ENCODE data around the gene RABGAP1L.
A peak's percentile ranks its signal among the peaks of the same experiment; 100 is the strongest.
"Not testable (repeated sequence)": the region's sequence is repeated elsewhere in the genome, so short reads cannot be mapped to it uniquely, and the experiment has no call there.

RABGAP1L gene

GRCh38 chr1:174159252-174160108, at the start of gene RABGAP1L:
TSS of gene RABGAP1L (plus strand) at chr1:174159520.
- peak within 1 kb of the TSS; percentile 81 for H3K4me3 ChIP-seq (ENCODE audit: low read depth, low read length)

GRCh38 chr1:174110053-174110452, 49.3 kb upstream of the RABGAP1L start:
- H3K4me3 ChIP-seq (ENCODE audit: low read depth, low read length): no peak overlapping the region

GRCh38 chr1:174112489-174113162, 46.7 kb upstream of the RABGAP1L start:
- H3K4me3 ChIP-seq (ENCODE audit: low read depth, low read length): no peak overlapping the region

- H3K4me3 ChIP-seq (ENCODE audit: low read depth, low read length): no peak overlapping the region
These were observed 45.2 kb upstream of the RABGAP1L start for GRCh38 chr1:174114106-174114505.

GRCh38 chr1:174114788-174115448, 44.4 kb upstream of the RABGAP1L start:
- no peak overlapping the region for H3K4me3 ChIP-seq (ENCODE audit: low read depth, low read length)

- H3K4me3 ChIP-seq (ENCODE audit: low read depth, low read length): no peak overlapping the region
These were observed 43.3 kb upstream of the RABGAP1L start for GRCh38 chr1:174116042-174116441.

GRCh38 chr1:174118751-174119150, 40.6 kb upstream of the RABGAP1L start:
- H3K4me3 ChIP-seq (ENCODE audit: low read depth, low read length): no peak overlapping the region

- H3K4me3 ChIP-seq (ENCODE audit: low read depth, low read length): not testable (repeated sequence)
These were observed 37.0 kb upstream of the RABGAP1L start for GRCh38 chr1:174122318-174122717.

GRCh38 chr1:174123843-174124242, 35.5 kb upstream of the RABGAP1L start:
- H3K4me3 ChIP-seq (ENCODE audit: low read depth, low read length): no peak overlapping the region

- not testable (repeated sequence) for H3K4me3 ChIP-seq (ENCODE audit: low read depth, low read length)
These were observed 32.1 kb upstream of the RABGAP1L start for GRCh38 chr1:174127176-174127575.

- no peak overlapping the region for H3K4me3 ChIP-seq (ENCODE audit: low read depth, low read length)
These were observed 28.2 kb upstream of the RABGAP1L start for GRCh38 chr1:174131032-174131638.

GRCh38 chr1:174134003-174134659, 25.2 kb upstream of the RABGAP1L start:
- no peak overlapping the region for H3K4me3 ChIP-seq (ENCODE audit: low read depth, low read length)

- no peak overlapping the region for H3K4me3 ChIP-seq (ENCODE audit: low read depth, low read length)
These were observed 24.1 kb upstream of the RABGAP1L start for GRCh38 chr1:174135211-174135610.

GRCh38 chr1:174136714-174137113, 22.6 kb upstream of the RABGAP1L start:
- H3K4me3 ChIP-seq (ENCODE audit: low read depth, low read length): no peak overlapping the region

- no peak overlapping the region for H3K4me3 ChIP-seq (ENCODE audit: low read depth, low read length)
These were observed 16.5 kb upstream of the RABGAP1L start for GRCh38 chr1:174142836-174143235.

GRCh38 chr1:174143727-174144396, 15.5 kb upstream of the RABGAP1L start:
- not testable (repeated sequence) for H3K4me3 ChIP-seq (ENCODE audit: low read depth, low read length)

GRCh38 chr1:174144397-174144783, 14.9 kb upstream of the RABGAP1L start:
- not testable (repeated sequence) for H3K4me3 ChIP-seq (ENCODE audit: low read depth, low read length)

- H3K4me3 ChIP-seq (ENCODE audit: low read depth, low read length): no peak overlapping the region
These were observed 10.1 kb upstream of the RABGAP1L start for GRCh38 chr1:174149216-174149615.

- H3K4me3 ChIP-seq (ENCODE audit: low read depth, low read length): no peak overlapping the region
These were observed 8.8 kb upstream of the RABGAP1L start for GRCh38 chr1:174150499-174150898.

GRCh38 chr1:174152427-174152826, 6.9 kb upstream of the RABGAP1L start:
- H3K4me3 ChIP-seq (ENCODE audit: low read depth, low read length): no peak overlapping the region
